AG20443 (cell line): Measurements from ENCODE around the gene FOXD1.
A peak's percentile ranks its signal among the peaks of the same experiment; 100 is the strongest.
"Not testable (repeated sequence)": the region's sequence is repeated elsewhere in the genome, so short reads cannot be mapped to it uniquely, and the experiment has no call there.

Experiments
- DNase-seq: peaks from one replicate; pipeline ENCODE4 v3.0.0; 2012; ENCODE audit warnings: low spot score, mixed read lengths

Gene FOXD1

GRCh38 chr5:73417303-73418034, 31.1 kb downstream of the FOXD1 start:
- peak; percentile 26 for DNase-seq

GRCh38 chr5:73415617-73416016, 33.0 kb downstream of the FOXD1 start:
- no peak for DNase-seq

- DNase-seq: no peak
Observed at GRCh38 chr5:73415171-73415570, 33.4 kb downstream of the FOXD1 start.

DNA sequence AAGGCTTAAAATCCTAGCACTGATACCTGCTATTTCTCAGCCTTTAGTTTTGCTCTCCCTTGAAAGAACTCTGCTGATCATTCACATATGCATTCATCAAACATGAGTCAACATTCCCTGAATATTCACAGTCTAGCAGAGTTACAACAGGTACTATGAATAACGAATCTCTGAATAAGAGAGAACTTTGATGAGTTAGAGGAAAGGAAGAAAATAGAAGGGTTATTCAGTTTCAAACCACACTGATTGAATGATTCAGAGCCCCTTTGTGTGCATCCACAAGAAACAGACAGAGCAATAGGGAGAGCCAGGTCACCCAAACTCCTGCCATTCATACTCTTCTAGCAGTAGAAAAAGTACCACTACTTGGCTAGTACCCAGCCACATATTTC, 36.0 kb downstream of the FOXD1 start:
- DNase-seq: peak; percentile 18

DNA sequence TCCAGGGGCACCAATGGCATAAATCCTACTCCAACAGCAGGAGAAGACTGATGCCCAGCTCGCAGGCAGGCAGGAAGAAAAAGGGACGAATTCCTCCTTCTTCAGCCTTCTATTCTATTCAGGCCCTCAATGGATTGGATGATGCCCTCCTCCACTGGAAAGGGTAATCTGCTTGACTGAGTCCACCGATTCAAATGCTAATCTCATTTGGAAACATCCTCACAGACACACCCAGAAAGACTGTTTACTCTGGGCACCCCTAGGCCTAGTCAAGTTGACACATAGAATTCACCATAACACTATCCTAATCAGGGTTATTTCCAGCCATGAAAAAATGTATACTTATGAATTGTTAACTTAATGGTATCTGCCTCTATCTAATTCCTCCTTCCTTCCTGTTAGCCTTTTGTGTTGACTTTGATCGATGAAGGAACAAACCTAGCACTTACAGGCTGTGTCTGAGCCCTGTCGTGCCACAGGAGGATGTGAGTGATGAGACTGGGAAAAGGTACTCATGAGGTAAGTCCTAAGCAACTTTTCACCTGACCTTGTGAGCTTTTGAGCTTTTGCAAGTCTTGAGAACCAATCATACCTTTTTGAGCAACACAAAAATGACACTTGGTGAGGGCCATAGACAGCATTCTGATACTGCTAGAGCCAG, 36.5 kb downstream of the FOXD1 start:
- DNase-seq: no peak

DNA sequence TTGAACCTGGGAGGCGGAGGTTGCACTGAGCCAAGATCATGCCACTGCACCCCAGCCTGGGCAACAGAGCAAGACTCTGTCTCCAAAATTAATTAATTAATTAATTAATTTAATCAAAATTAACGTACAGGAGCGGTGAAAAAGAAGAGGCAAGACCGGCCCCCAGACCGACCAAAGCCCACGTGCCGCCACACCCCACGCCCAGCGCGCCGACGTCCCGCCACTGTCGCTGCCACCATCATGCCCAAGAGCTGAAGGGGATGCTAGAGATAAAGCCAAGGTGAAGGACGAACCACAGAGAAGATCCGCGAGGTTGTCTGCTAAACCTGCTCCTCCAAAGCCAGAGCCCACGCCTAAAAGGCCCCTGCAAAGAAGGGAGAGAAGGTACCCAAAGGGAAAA, 38.6 kb downstream of the FOXD1 start:
- not testable (repeated sequence) for DNase-seq

- DNase-seq: peak; percentile 50
Observed at GRCh38 chr5:73405691-73406090, 42.9 kb downstream of the FOXD1 start.

DNA sequence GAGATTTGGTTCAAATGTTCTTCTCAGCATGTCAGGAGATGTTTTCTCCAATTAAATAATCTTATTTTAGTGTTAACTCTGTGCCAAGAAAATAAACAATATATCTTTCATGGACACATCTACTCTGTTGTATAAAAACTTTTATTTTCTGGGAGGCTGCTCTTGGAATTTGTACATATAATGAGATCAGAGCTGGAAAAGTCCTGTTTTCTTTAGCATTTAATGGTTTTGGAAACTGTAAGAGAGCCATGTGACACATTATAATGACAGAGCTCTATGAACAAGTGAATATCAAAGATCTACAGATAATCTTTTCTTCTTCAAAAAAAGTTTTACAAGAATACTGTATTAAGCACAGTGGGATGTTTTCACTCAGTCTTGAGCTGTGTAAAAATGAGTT, 48.8 kb downstream of the FOXD1 start:
- no peak for DNase-seq
